Cerebellar cortex (tissue), 1 donor: ENCODE results near the gene TCTA.

ENCODE experiments used
- DNase-seq: peaks from one replicate; pipeline ENCODE4 v3.0.0-alpha.2; 2015; ENCODE audit warnings: low spot score

The TCTA gene

GRCh38 chr3:49460956-49461355, 48.7 kb downstream of the TCTA start:
- DNase-seq: no peak

- peak; percentile 65 for DNase-seq
These were observed 49.4 kb downstream of the TCTA start for GRCh38 chr3:49461443-49462171.

DNA sequence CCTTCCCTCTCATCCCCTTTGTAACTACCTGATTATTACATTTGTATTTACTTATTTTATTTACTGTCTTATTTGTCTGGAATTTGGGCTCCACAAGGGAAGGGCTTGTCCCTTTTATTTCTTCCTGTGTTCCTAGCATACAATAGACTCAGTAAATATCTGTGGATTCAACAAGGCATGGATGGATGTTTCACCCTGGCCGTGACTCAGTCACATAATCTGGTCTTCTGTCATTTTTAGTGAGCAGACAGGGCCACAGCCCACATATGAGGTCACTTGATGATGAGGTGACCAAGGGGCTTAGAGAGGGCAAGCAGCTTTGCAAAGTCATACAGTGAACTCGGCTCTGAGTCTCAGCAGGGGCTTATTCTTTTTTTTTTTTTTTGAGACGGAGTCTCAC, 50.0 kb downstream of the TCTA start:
- peak; percentile 53 for DNase-seq

GRCh38 chr3:49465270-49466034, 53.2 kb downstream of the TCTA start:
- DNase-seq: no peak
